Keratinocyte (primary cell): ENCODE measurements around the gene CLINT1. TPM values are rescaled to one million over a fixed set of nuclear protein-coding genes. Genes with fewer than 3 reads are reported as not detected.

ENCODE experiments used
- DNase-seq: peaks from one replicate; pipeline ENCODE4 v3.0.0-alpha.2; 2011; ENCODE audit warnings: low read depth, missing footprints, low spot score
- FAIRE-seq: peaks from 2 replicates; lab custom pipeline; 2011; peaks lifted over from hg19 to GRCh38; lab: Jason Lieb, UNC
- H2AFZ ChIP-seq: 2 replicates; pipeline ENCODE4 v1.6.0; 2012; ENCODE audit warnings: low read length, control low read depth, inconsistent platforms; ENCODE audit not compliant: control insufficient read depth
- H3K27ac ChIP-seq: 2 replicates; pipeline ENCODE4 v1.5.1; 2011; ENCODE audit warnings: low read length; ENCODE audit not compliant: control insufficient read depth, insufficient read depth
- H3K27me3 ChIP-seq: 3 replicates; pipeline ENCODE4 v1.6.0; 2011; ENCODE audit warnings: low read length; ENCODE audit not compliant: control insufficient read depth, insufficient read depth; ENCODE audit errors: extremely low read depth
- H3K36me3 ChIP-seq, 2 experiments: 2 replicates in 1 of 2; 3 replicates in 1 of 2; pipeline ENCODE4 v1.5.1; 2011; ENCODE audit warnings: low read length in 2 of 2, mild to moderate bottlenecking in 1 of 2; ENCODE audit not compliant: control insufficient read depth in 2 of 2, insufficient read depth in 2 of 2; ENCODE audit errors: extremely low read depth in 1 of 2
- H3K4me1 ChIP-seq: 3 replicates; pipeline ENCODE4 v1.5.1; 2011; ENCODE audit warnings: low read length; ENCODE audit not compliant: control insufficient read depth, insufficient read depth; ENCODE audit errors: extremely low read depth
- H3K4me2 ChIP-seq: 3 replicates; pipeline ENCODE4 v1.6.0; 2011; ENCODE audit warnings: low read depth, low read length; ENCODE audit not compliant: control insufficient read depth, insufficient read depth; ENCODE audit errors: extremely low read depth
- H3K4me3 ChIP-seq, 3 experiments: fragments of 200-600 bp in 1 of 3; sonication (generic) in 1 of 3; 2 replicates in 2 of 3; 3 replicates in 1 of 3; pipeline ENCODE4 v1.5.1; 2011 to 2016; ENCODE audit warnings: low read length in 3 of 3, mild to moderate bottlenecking in 3 of 3, control low read depth in 2 of 3, inconsistent platforms in 1 of 3, low read depth in 1 of 3, mixed read lengths in 1 of 3, mixed run types in 1 of 3, moderate library complexity in 1 of 3; ENCODE audit not compliant: control insufficient read depth in 2 of 3, insufficient read depth in 2 of 3; ENCODE audit errors: extremely low read depth in 1 of 3
- H3K79me2 ChIP-seq: 2 replicates; pipeline ENCODE4 v1.6.0; 2012; ENCODE audit warnings: low read length; ENCODE audit not compliant: control insufficient read depth, insufficient read depth
- H3K9ac ChIP-seq: 3 replicates; pipeline ENCODE4 v1.6.0; 2011; ENCODE audit warnings: low read length; ENCODE audit not compliant: control insufficient read depth, insufficient read depth; ENCODE audit errors: extremely low read depth
- H3K9me1 ChIP-seq: 3 replicates; pipeline ENCODE4 v1.6.0; 2011; ENCODE audit warnings: low read length; ENCODE audit not compliant: control insufficient read depth, insufficient read depth; ENCODE audit errors: extremely low read depth
- H3K9me3 ChIP-seq: 2 replicates; pipeline ENCODE4 v1.5.1; 2012; ENCODE audit warnings: low read depth, low read length; ENCODE audit not compliant: control insufficient read depth
- H4K20me1 ChIP-seq: 3 replicates; pipeline ENCODE4 v1.6.0; 2011; ENCODE audit warnings: low read length; ENCODE audit not compliant: control insufficient read depth, insufficient read depth; ENCODE audit errors: extremely low read depth
- EZH2 ChIP-seq: IDR thresholded peaks from one replicate; pipeline ENCODE4 v1.6.1; 2012; ENCODE audit warnings: inconsistent platforms, mild to moderate bottlenecking, low read length, moderate library complexity
- dilution Hi-C: fragments of 300-500 bp; cut with MboI; formaldehyde crosslinking; loops from one replicate; pipeline ENCODE4 v1.7.0; 2020; ENCODE audit warnings: low sequenced_read_pairs; ENCODE audit not compliant: extremely low pct_ligation_motif_present
- polyA plus RNA-seq, 5 experiments: library from polyadenylated mRNA; depleted of rRNA in 3 of 5; stranded (reverse) in 3 of 5; stranded (forward) in 1 of 5; unstranded in 1 of 5; fragments of >200 nt; gene quantifications; 1 replicate in 1 of 5; 2 replicates in 3 of 5; 3 replicates in 1 of 5; pipeline versions ENCODE4 v1.2.1 to v1.2.3, GENCODE V29; 2011 to 2012; ENCODE audit warnings: missing spikeins in 2 of 5, low read depth in 1 of 5, low replicate concordance in 1 of 5
- small RNA-seq, 3 experiments: library from RNA; depleted of rRNA; stranded (forward); fragments of <200 nt; gene quantifications; one replicate each; pipeline ENCODE3, GENCODE V24; 2012; ENCODE audit warnings: low read depth in 3 of 3, low replicate concordance in 1 of 3; ENCODE audit not compliant: insufficient read length in 3 of 3
- TF ChIP-seq, protein P1 (sequence below), 3 experiments: IDR thresholded peaks in 1 of 3; conservative IDR thresholded peaks in 1 of 3; optimal IDR thresholded peaks in 1 of 3; 2 replicates in 2 of 3; 3 replicates in 1 of 3; pipeline versions ENCODE3 to v1.5.1; 2011; ENCODE audit warnings: low read length in 3 of 3, mild to moderate bottlenecking in 3 of 3, moderate library complexity in 2 of 3, control low read depth in 1 of 3, inconsistent platforms in 1 of 3; ENCODE audit not compliant: insufficient read depth in 2 of 3; ENCODE audit errors: extremely low read depth in 1 of 3

The CLINT1 gene
- polyA plus RNA-seq, 1 donor (not counting 4 experiments of a cell fraction or from before 2014, with no cell fraction given): 112 TPM

DNA sequence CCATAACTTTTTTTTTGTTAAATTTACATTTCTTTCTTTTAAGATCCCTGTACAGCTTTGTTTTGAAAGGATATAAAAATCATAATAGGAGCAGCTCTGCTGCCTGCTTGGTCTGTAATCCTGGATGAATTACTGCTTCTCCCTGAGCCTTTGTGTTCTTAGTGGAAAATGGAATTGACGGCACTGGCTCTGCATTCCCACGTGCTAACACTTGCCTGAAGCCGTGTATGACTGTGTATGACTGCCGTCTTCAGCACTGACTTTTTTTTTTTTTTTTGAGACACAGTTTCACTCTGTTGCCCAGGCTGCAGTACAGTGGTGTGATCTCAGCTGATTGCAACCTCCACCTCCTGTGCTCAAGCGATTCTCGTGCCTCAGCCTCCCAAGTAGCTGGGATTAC is 123.0 kb downstream of the CLINT1 start:
- TF ChIP-seq, protein P1, sequence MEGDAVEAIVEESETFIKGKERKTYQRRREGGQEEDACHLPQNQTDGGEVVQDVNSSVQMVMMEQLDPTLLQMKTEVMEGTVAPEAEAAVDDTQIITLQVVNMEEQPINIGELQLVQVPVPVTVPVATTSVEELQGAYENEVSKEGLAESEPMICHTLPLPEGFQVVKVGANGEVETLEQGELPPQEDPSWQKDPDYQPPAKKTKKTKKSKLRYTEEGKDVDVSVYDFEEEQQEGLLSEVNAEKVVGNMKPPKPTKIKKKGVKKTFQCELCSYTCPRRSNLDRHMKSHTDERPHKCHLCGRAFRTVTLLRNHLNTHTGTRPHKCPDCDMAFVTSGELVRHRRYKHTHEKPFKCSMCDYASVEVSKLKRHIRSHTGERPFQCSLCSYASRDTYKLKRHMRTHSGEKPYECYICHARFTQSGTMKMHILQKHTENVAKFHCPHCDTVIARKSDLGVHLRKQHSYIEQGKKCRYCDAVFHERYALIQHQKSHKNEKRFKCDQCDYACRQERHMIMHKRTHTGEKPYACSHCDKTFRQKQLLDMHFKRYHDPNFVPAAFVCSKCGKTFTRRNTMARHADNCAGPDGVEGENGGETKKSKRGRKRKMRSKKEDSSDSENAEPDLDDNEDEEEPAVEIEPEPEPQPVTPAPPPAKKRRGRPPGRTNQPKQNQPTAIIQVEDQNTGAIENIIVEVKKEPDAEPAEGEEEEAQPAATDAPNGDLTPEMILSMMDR (optimal IDR thresholded peaks at IDR 0.05 in 1 of 3, IDR thresholded peaks at IDR 0.05 in 1 of 3, conservative IDR thresholded peaks at IDR 0.05 in 1 of 3; ENCODE audit: extremely low read depth in 1 of 3, insufficient read depth in 2 of 3, low read length in 3 of 3): no peak
- TF ChIP-seq EZH2: no peak
- no peaks in the 10 kb centered on the region for H3K4me1 ChIP-seq
- no peaks in the 10 kb centered on the region for H3K9me1 ChIP-seq
- FAIRE-seq (no peak), DNase-seq (no peak)
- H3K36me3 ChIP-seq: peaks cover 5 to 8% of the 10 kb centered on the region in 2 experiments
- no peaks in the 10 kb centered on the region for H3K27me3 ChIP-seq
- H3K79me2 ChIP-seq: peaks cover 2% of the 10 kb centered on the region
- H3K9ac ChIP-seq: no peak overlapping the region
- no peak overlapping the region for H3K4me2 ChIP-seq
- H3K27ac ChIP-seq: no peak overlapping the region
- dilution Hi-C loops: no loop called here
- H3K4me3 ChIP-seq: no peak overlapping the region
- no peaks in the 10 kb centered on the region for H3K9me3 ChIP-seq
- no peak overlapping the region for H2AFZ ChIP-seq
- no peaks in the 10 kb centered on the region for H4K20me1 ChIP-seq

Small RNA genes within 50 kb of the gene (small RNA-seq; reads per million reads assigned to genes)
- 0 reads per million in 3 experiments for gene AC026407.1
- 0 reads per million in 3 experiments for gene RNU6-260P

Other genes starting within 250 kb of the CLINT1 start
- gene SOX30, start 206.7 kb downstream of the CLINT1 start, polyA plus RNA-seq: 0.03 to 0.06 TPM (median 0.05 TPM) in 3 replicates
- not detected in 3 replicates for gene C5orf52, start 187.6 kb downstream of the CLINT1 start, polyA plus RNA-seq
- gene THG1L, start 127.7 kb downstream of the CLINT1 start, polyA plus RNA-seq: 15.9 to 23.4 TPM (median 18.4 TPM) in 3 replicates
- gene LSM11, start 115.4 kb downstream of the CLINT1 start, polyA plus RNA-seq: 2.1 to 2.7 TPM (median 2.3 TPM) in 3 replicates